Limb (tissue), 2 donors: ENCODE measurements around the gene ERCC1.

ENCODE experiments used
- DNase-seq, 2 donors: peaks; one replicate each; pipeline ENCODE4 v3.0.0-alpha.2; 2016; ENCODE audit errors: extremely low spot score in 2 of 2

ERCC1 gene

DNA sequence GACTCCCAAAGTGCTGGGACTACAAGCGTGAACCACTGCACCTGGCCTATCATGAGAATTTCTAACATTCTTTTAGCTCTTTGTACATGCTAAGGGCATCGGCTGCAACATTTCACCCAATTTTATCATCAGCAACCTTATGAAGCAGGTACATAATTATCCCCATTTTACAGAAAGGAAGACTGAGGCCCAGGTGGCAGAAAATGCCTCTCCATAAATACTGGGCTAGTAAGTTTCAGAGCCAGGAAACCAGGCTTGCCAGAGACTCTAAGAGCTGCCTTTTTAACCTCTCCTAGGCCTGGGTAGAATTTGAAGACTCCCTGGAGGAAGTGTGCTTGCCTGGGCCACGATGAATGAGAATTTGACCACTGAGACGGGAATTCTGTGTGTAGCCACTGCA is 55.6 kb downstream of the ERCC1 start:
- no peak for DNase-seq

DNA sequence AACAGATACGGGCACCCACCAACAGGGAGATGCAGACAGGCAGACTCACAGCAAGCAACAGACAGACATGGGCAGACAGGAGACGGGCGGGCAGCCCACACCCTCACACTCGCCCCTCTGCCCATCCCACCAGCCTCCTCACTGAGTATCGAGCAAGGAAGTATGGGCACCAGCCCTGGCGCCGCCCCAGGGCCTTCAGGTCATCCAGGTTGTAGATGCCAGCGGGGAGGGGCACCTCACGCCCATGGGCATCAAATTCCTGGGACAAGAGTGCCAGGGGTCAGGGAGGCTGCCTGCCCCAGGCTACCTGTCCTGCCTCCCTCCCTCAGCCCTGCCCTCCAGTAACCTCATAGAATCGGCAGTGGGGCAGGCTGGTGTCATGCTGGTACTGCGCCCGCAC is 59.0 kb downstream of the ERCC1 start:
- no peak for DNase-seq

DNA sequence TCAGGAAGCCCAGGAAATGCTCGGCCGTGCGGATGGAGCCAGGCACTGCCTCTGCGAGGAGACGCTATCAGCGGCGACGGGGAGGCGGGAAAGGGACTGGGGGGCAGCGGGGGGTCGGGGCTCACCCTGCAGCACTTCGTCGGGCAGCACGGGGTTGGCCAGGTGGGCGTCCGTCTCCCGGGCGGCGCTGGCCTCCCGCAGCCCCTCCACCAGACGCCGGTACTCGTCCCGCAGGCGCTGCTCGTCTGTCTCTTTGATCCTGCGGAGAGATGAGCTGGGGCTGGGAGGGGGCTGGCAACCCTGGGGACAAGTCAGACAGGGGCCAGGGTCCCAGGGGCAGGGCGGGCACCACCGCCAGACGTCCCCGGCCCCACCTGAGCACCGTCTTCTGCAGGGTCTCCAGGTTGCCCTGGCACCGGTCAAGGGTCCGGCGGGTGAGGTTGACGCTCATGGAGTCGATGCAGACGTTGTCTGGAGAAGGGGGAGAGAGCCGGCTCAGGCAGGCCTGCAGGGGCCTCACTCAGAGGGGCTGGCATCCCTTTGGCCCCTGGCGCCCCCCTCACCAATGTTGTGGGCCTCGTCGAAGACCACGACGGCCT is 59.8 kb downstream of the ERCC1 start:
- DNase-seq: no peak

DNA sequence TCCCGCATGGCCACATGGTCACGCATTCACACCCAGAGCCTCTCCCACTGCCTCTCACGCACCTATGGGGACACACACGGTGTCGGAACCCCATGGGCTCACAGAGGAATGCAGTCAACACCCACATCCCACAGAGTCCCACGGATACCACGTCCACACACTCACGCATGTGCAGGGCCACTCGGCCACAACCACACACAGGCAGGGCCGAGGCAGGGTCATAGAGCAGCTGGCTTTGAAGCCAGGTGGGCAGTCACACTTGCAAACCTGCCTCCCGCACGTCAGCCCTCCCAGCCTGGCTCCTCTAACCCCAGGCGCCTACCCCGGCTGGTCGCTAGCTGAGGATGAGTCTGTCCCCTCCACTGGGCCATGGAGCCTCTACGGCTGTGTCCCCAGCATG is 61.4 kb downstream of the ERCC1 start:
- no peak for DNase-seq

DNA sequence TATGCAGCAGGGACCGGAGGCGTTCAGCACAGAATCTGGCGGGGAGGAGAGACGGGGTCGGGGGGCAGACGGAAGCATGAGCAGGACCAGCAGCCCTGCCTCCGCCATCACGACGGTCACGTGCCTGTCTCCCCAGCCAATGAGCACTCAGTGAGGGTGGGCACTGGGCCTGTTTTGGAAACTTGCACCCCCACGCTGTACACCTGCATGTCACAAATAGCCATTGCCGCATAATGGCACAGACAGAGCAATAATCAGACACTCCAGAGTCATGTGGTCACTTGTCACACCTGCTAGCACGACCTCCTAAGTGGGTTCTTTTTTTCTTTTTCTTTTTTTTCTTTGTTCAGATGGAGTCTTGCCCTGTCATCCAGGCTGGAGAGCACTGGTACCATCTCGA is 62.1 kb downstream of the ERCC1 start:
- no peak for DNase-seq

DNA sequence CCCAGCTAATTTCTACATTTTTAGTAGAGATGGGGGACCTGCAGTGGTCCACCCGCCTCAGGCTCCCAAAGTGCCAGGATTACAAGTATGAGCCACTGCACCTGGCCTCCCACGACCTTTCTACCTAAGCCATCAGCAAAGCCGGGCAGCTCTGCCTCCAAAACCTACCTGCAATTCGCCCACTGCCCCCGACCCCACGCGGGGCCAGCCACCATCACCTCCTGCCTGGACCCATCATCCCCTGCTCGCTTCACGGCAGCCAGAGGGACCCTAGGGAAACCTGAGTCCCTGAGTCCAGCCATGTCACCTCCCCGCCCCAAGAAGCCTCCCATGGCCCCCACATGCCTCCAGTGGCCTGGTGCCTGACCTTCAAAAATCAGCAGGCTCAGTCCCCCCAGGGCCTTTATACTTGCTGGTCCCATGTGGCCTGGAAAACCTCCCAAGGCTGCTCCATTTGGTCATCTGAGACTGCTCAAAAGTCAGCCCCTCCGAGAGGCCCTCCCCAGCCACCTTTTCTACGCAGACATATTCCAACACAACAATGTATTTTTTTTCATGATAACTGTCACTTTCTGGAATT is 65.4 kb downstream of the ERCC1 start:
- no peak for DNase-seq

DNA sequence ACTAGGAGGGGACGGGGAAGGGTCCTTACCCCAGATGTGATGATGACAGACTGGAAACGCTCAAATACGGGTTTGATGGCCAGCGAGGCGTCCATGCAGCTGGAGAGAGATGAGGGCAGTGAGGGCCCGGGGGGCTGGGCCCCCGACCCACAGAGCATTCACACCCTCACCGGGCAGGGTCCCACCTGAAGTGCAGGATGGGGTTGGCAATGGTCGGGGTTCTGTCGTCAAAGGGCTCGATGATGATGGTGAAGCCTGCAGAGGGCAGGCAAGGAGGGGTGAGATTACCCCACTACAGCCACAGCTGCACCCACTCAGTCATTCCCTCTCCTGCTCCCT is 66.3 kb downstream of the ERCC1 start:
- DNase-seq: no peak
